A673 (cell line): ENCODE results near the gene RGS1.
"Not testable (repeated sequence)": the region's sequence is repeated elsewhere in the genome, so short reads cannot be mapped to it uniquely, and the experiment has no call there.

ENCODE experiments used
- EZH2 ChIP-seq: fragments of 200-600 bp; sonication (generic); IDR thresholded peaks from 2 replicates; pipeline ENCODE4 v1.6.1; 2017; ENCODE audit warnings: borderline replicate concordance, low read depth, mild to moderate bottlenecking, mixed read lengths, antibody characterized with exemption, low read length; ENCODE audit not compliant: poor library complexity, severe bottlenecking
- TF ChIP-seq, protein P1 (sequence below): fragments of 300-800, 200-600 bp; sonication (generic); conservative IDR thresholded peaks from 2 replicates; pipeline ENCODE4 v1.5.1; 2017; ENCODE audit warnings: low read depth, mild to moderate bottlenecking, antibody characterized with exemption, low read length, moderate library complexity, mixed read lengths

DNA sequence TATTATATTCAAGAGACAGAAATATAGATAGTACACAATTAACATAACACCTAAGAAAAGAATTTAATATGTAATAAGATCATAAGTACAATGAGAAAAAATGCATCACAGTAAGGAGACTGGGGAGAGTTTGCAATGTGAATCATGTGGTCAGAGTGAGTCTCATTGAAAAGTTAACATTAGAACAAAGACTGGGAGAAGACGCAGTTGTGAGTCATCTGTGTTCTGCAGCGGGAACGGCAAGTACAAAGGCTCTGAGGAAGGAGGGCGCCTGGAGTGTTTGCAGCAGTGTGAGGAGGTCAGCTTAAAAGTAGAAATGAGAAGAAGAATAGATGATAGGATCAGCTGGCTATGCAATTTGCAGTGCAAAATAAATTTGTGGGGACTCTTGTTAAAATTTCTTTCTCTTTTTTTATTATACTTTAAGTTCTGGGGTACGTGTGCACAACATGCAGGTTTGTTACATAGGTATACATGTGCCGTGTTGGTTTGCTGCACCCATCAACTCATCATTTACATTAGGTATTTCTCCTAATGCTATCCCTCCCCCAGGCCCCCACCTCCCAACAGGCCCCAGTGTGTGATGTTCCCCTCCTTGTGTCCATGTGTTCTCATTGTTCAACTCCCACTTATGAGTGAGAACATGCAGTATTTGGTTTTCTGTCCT is 44.4 kb upstream of the RGS1 start:
- TF ChIP-seq, protein P1, sequence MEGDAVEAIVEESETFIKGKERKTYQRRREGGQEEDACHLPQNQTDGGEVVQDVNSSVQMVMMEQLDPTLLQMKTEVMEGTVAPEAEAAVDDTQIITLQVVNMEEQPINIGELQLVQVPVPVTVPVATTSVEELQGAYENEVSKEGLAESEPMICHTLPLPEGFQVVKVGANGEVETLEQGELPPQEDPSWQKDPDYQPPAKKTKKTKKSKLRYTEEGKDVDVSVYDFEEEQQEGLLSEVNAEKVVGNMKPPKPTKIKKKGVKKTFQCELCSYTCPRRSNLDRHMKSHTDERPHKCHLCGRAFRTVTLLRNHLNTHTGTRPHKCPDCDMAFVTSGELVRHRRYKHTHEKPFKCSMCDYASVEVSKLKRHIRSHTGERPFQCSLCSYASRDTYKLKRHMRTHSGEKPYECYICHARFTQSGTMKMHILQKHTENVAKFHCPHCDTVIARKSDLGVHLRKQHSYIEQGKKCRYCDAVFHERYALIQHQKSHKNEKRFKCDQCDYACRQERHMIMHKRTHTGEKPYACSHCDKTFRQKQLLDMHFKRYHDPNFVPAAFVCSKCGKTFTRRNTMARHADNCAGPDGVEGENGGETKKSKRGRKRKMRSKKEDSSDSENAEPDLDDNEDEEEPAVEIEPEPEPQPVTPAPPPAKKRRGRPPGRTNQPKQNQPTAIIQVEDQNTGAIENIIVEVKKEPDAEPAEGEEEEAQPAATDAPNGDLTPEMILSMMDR = not testable (repeated sequence)
- not testable (repeated sequence) for TF ChIP-seq EZH2
